Measurements from ENCODE around the gene SNX22. TPM values are rescaled to one million over a fixed set of nuclear protein-coding genes. Genes with fewer than 3 reads are reported as not detected.

Gene SNX22
- total and polyA plus RNA-seq, 9 of the 15 experiments (the other 6 are each of a cell fraction or from before 2014, with no cell fraction given) = 0.91 to 3.0 (median 2.0) TPM

- 0 out of 2 replicates have a peak, but pooled peaks have one; percentile 6 for TF ChIP-seq NR2C1 (IDR thresholded peaks at IDR 0.05)
- no peak for TF ChIP-seq NR2C1 (tag; IDR thresholded peaks at IDR 0.05)
- 0 out of 2 replicates have a peak, but pooled peaks have one; percentile 1 for TF ChIP-seq ELF4 (CRISPR knock-in tag; IDR thresholded peaks at IDR 0.05)
- TF ChIP-seq HMGN3 (IDR thresholded peaks at IDR 0.05; ENCODE audit: borderline replicate concordance, extremely low read depth, insufficient read length, low read depth, low read length) = no peak
- TF ChIP-seq ZNF280A (IDR thresholded peaks at IDR 0.05; ENCODE audit: low read depth, partially characterized antibody) = no peak
- no peak for TF ChIP-seq EP400 (IDR thresholded peaks at IDR 0.05)
- 0 out of 2 replicates have a peak, but pooled peaks have one; percentile 13 for TF ChIP-seq SUPT5H (IDR thresholded peaks at IDR 0.05)
- TF ChIP-seq BACH1 (tag; IDR thresholded peaks at IDR 0.05) = 0 out of 2 replicates have a peak, but pooled peaks have one; percentile 20
- no peak for TF ChIP-seq ZBTB49 (CRISPR knock-in tag; IDR thresholded peaks at IDR 0.05; ENCODE audit: borderline replicate concordance)
- TF ChIP-seq CEBPB (tag; IDR thresholded peaks at IDR 0.05) = peak; percentile 87
- no peak for TF ChIP-seq E2F8 (IDR thresholded peaks at IDR 0.05; ENCODE audit: low read depth, partially characterized antibody)
- TF ChIP-seq PRPF4 (IDR thresholded peaks at IDR 0.05; ENCODE audit: insufficient read depth, low read depth, low read length, poor library complexity, severe bottlenecking) = no peak
- TF ChIP-seq POLR2H (tag; IDR thresholded peaks at IDR 0.05; ENCODE audit: low read depth) = no peak
- 0 out of 2 replicates have a peak, but pooled peaks have one; percentile 12 for TF ChIP-seq ZNF512 (tag; IDR thresholded peaks at IDR 0.05)
- TF ChIP-seq CSDE1 (IDR thresholded peaks at IDR 0.05) = no peak
- TF ChIP-seq KAT7 (CRISPR knock-in tag; IDR thresholded peaks at IDR 0.05; ENCODE audit: borderline replicate concordance) = no peak
- no peak for TF ChIP-seq NCOA2 (IDR thresholded peaks at IDR 0.05; ENCODE audit: partially characterized antibody in 2 of 2)
- TF ChIP-seq MTF1 (CRISPR knock-in tag; IDR thresholded peaks at IDR 0.05; ENCODE audit: borderline replicate concordance) = no peak
- no peak for TF ChIP-seq ZNF165 (CRISPR knock-in tag; IDR thresholded peaks at IDR 0.05; ENCODE audit: borderline replicate concordance)
Measured at GRCh38 chr15:64163659-64164362, 12.3 kb downstream of the SNX22 start (continued).

All from K562 (cell line).